Tongue (tissue), 2 donors: ENCODE measurements around the gene TCTN1. TPM values are rescaled to one million over a fixed set of nuclear protein-coding genes. Genes with fewer than 3 reads are reported as not detected.
"Not testable (repeated sequence)": the region's sequence is repeated elsewhere in the genome, so short reads cannot be mapped to it uniquely, and the experiment has no call there.

Experiments
- DNase-seq: peaks from one replicate; pipeline ENCODE4 v3.0.0-alpha.2; 2015
- total RNA-seq: library from RNA; depleted of rRNA; stranded (reverse); fragments of >200 nt; gene quantifications from one replicate; pipeline ENCODE4 v1.2.3, GENCODE V29; 2014

Gene TCTN1
- total RNA-seq, result 21.5 TPM

- peak; percentile 97 for DNase-seq
Measured at GRCh38 chr12:110613771-110614684, at the start of gene TCTN1. TSS of gene TCTN1 (plus strand) at chr12:110614129. CDS start at chr12:110614183, 54 bp downstream.

- no peak for DNase-seq
Measured at GRCh38 chr12:110564471-110564991, 49.4 kb upstream of the TCTN1 start.

GRCh38 chr12:110565894-110566871 is 47.7 kb upstream of the TCTN1 start:
- DNase-seq, result no peak

GRCh38 chr12:110566993-110567392 is 46.9 kb upstream of the TCTN1 start:
- DNase-seq, result no peak

- no peak for DNase-seq
Measured at GRCh38 chr12:110568752-110569151, 45.2 kb upstream of the TCTN1 start.

GRCh38 chr12:110569838-110570237 is 44.1 kb upstream of the TCTN1 start:
- not testable (repeated sequence) for DNase-seq

GRCh38 chr12:110570798-110571197 is 43.1 kb upstream of the TCTN1 start:
- DNase-seq, result not testable (repeated sequence)

GRCh38 chr12:110574044-110574443 is 39.9 kb upstream of the TCTN1 start:
- DNase-seq, result no peak

GRCh38 chr12:110574717-110575230 is 39.2 kb upstream of the TCTN1 start:
- DNase-seq, result not testable (repeated sequence)

GRCh38 chr12:110575326-110575725 is 38.6 kb upstream of the TCTN1 start:
- no peak for DNase-seq

- DNase-seq, result no peak
Measured at GRCh38 chr12:110576504-110576903, 37.4 kb upstream of the TCTN1 start.

GRCh38 chr12:110577864-110578693 is 35.9 kb upstream of the TCTN1 start:
- DNase-seq, result no peak

- no peak for DNase-seq
Measured at GRCh38 chr12:110578694-110579534, 35.0 kb upstream of the TCTN1 start.

GRCh38 chr12:110579535-110580253 is 34.2 kb upstream of the TCTN1 start:
- DNase-seq, result no peak

- peak; percentile 35 for DNase-seq
Measured at GRCh38 chr12:110581931-110582275, 32.0 kb upstream of the TCTN1 start.

GRCh38 chr12:110582276-110583136 is 31.4 kb upstream of the TCTN1 start:
- DNase-seq, result peak; percentile 65

GRCh38 chr12:110583137-110584059 is 30.5 kb upstream of the TCTN1 start, which contains the start of gene PPTC7:
TSS of gene PPTC7 (minus strand) at chr12:110583318. CDS start at chr12:110583031, 287 bp downstream.
- peak; percentile 99 for DNase-seq
